HPDE6-E6E7 (cell line): ENCODE data around the gene FAM25A.
"Not testable (repeated sequence)": the region's sequence is repeated elsewhere in the genome, so short reads cannot be mapped to it uniquely, and the experiment has no call there.

Source experiments
- DNase-seq: peaks from one replicate; pipeline ENCODE4 v3.0.0; 2011; ENCODE audit warnings: missing footprints; ENCODE audit errors: extremely low spot score

The FAM25A gene

GRCh38 chr10:87020056-87020455, at the start of gene FAM25A:
TSS of gene FAM25A (plus strand) at chr10:87020294. CDS start at chr10:87020325, 31 bp downstream.
- DNase-seq: not testable (repeated sequence)

- no peak for DNase-seq
Measured at GRCh38 chr10:86970982-86971231, 49.2 kb upstream of the FAM25A start.

GRCh38 chr10:86971232-86971991, 48.7 kb upstream of the FAM25A start:
- no peak for DNase-seq

DNA sequence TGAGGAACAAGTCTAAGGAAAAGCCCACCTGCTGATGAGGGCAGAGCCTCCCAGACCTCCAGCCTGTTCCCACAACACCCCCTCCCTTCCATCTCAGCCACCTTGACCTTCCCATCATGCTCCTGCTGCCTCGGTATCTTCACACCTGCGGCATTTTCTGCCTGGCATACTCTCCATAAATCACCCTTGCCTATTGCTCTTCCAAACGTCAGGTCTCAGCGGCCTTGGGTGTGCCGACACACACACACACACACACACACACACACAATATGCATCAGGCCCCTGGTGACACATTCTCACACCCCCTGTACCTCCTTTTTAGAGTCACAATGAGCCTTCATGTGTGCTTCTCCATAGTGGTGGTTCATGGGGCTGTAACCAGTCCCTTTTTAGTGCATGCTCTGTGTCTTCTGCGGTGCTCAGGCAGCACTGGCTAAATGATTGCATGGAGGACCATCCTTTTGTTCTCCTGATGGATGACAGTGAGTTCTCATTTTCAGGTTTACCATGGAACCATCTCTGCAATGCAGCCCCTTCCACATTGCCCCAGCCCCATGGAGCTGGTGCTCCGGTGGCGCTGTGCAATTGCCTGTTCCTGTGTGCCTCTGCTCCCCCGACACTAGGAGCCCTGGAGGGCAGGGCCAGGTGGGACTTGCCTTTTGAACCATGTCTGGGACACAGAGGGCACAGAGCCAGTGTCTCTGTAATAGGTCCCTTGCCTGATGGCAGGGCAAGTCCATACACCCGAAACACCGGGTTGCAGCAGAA, 47.3 kb upstream of the FAM25A start:
- no peak for DNase-seq

- DNase-seq: no peak
Measured at GRCh38 chr10:86974484-86974883, 45.6 kb upstream of the FAM25A start.

- DNase-seq: no peak
Measured at GRCh38 chr10:86976362-86977056, 43.6 kb upstream of the FAM25A start.

DNA sequence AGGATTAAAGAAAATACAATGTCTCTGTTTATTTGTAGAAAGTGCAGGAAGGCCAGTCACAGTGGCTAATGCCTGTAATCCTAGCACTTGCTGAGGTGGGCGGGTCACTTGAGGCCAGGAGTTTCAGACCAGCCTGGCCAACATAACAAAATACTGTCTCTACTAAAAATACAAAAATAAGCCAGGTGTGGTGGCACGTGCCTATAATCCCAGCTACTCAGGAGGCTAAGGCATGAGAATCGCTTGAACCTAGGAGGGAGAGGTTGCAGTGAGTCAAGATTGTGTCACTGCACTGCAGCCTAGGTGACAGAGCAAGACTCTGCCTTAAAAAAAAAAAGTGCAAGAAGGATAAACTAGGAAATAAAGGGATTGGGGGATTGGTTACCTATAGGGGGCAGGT, 41.6 kb upstream of the FAM25A start:
- not testable (repeated sequence) for DNase-seq

DNA sequence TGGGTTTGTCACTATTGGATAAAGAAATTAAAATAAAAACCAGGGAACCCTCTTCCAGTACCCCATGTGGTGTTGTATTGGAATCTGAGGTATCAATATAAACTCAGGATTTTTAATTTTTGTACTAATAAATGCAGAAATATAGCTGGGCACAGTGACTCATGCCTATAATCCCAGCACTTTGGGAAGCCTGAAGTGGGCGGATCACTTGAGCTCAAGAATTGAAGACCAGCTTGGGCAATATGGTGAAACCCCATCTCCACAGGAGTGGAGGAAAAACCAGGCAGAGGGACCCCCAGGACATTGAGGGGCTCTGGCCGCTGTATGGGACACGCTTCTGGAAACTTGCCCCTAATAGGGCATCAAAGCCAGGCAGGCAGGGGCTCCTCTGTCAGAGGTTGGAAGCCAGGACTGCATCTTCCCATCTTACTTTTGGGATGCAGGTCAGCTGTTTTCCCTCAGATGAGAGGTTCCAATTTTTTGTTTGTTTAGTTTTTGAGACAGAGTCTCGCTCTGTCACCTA, 40.7 kb upstream of the FAM25A start:
- no peak for DNase-seq

DNA sequence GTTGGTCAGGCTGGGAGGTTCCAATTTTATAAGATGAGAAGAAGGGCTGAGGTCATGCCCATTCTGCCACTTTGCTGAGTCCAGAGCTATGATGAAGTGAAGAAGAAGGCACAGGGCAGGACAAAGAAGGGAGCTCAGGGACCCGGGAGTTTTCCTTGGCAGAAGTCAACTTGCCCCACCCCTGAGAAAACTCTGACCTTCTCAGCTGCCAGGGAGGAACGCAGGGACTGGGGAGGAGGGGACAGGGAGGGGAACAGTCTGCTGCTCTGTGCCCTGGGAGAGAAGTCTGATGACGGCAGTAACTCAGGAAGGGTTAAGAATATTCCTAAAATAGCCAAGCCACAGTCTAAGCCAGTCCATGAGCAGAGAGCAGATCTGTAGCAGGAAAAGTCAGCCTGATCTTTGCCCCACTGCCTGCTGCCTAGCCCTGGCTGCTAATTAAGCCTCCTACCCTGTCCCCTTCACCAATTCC, 40.1 kb upstream of the FAM25A start:
- no peak for DNase-seq

- not testable (repeated sequence) for DNase-seq
Measured at GRCh38 chr10:86981020-86981419, 39.1 kb upstream of the FAM25A start.

DNA sequence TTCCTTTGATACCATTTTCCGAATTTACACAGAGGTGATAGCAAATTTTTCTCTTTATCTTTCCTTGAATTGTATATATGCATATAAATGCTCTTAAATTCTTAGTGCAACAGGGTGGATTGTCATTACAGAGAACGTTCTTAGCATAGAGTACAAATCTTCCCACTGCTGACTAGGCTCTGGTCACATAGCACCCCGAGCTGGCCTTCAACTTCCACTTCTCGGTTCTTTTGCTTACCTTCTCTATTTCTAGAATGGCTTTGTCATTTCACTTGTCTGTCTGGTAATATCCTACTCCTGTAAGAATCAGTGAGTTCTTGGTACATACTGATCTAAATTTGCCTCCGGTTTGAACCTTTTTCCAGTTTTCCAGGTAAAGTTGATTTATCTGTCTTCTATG, 38.4 kb upstream of the FAM25A start:
- DNase-seq: no peak

DNA sequence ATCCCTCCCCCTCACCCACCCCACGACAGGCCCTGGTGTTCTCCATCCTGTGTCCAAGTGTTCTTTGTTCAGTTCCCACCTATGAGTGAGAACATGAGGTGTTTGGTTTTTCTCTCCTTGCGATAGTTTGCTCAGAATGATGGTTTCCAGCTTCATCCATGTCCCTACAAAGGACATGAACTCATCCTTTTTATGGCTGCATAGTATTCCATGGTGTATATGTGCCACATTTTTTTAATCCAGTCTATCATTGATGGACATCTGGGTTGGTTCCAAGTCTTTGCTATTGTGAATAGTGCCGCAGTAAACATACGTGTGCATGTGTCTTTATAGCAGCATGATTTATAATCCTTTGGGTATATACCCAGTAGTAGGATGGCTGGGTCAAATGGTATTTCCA, 35.6 kb upstream of the FAM25A start:
- not testable (repeated sequence) for DNase-seq

DNA sequence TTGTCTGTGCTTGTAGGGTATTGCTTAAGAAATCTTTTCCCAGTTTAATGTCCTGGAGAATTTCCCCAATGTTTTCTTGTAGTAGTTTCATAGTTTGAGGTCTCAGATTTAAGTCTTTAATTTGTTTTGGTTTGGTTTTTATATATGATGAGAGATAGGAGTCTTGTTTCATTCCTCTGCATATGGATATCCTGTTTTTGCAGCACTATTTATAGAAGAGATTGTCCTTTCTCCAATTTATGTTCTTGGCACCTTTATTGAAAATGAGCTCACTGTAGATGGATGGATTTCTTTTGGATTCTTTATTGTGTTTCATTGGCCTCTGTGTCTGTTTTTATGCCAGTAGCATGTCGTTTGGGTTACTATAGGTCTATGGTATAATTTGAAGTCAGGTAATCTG, 31.6 kb upstream of the FAM25A start:
- DNase-seq: no peak

DNA sequence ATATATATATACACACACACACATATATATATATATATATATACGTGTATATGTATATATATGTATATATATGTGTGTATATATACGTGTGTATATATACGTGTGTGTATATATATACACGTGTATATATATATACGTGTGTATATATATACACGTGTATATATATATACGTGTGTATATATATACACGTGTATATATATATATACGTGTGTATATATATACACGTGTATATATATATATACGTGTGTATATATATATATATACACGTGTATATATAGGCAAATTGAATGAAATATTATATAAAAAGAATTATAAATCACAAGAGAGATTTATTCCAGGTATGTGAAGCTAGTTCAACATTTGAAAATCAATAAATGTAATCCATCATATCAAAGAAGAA, 28.7 kb upstream of the FAM25A start:
- not testable (repeated sequence) for DNase-seq

GRCh38 chr10:86992456-86992855, 27.6 kb upstream of the FAM25A start:
- DNase-seq: no peak

DNA sequence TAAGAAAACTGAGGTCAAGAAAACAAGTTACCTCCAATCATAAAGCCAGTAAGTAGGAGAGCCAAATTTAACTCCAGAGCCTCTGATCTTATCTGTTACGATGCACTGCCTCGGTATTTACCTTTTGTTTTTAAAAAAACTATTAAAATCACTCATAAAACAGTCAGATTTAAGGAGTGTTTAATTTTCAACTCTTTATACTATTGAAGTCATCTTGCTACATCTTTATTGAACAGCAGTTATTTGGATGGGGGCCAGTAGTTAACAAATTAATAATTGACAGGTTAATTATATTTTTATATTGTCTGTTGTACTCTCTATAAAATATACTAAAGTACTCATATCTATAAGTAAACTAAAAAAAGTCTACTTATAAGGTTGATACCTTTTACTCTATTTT, 27.2 kb upstream of the FAM25A start:
- no peak for DNase-seq

DNA sequence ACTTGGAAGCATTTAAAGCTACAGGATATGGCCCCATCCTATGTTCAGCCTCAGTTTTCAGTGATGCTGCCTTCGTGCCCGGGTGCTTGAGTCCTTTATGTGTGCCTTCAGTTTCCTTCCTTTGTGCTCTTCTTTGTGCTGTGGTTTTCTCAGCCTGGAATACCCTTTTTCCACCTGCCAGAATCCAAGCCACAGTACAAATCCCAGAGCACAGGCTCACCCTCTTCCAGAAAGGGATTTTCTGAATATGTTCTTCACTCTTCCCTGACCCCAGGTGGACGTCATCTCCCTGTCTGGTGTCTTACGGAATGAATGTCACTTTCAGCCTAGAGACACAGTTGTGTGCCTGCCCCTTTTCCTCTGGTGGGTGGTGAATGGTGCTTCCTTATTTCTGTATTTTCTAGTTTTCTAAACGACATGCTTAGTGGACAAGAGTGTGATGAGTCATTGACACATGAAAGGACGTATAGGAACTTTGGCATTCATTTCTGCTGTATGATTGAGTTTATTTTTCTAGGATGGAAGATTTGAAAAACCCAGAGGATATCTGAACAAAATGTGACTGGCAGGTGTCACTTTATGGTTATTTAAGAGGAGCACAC, 20.2 kb upstream of the FAM25A start:
- DNase-seq: not testable (repeated sequence)

GRCh38 chr10:87000491-87000890, 19.6 kb upstream of the FAM25A start:
- no peak for DNase-seq

DNA sequence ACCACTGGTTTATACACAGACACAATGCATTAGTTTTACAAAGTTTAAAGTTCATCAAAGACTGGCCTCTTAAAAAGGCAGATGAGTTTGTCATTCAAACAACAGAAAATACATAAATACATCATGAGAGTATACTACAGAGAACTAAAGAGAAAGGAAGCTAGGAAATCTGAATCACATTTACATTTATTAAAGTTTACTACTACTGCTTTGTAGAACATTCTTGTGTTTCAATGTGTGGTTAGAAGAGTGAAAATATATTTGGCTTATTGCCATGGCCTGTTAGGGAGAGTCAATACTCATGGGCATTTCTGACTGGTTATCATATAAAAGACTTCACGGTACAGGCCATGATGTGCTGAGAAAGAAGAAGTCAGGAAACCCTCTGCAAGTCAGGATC, 13.0 kb upstream of the FAM25A start:
- DNase-seq: not testable (repeated sequence)

DNA sequence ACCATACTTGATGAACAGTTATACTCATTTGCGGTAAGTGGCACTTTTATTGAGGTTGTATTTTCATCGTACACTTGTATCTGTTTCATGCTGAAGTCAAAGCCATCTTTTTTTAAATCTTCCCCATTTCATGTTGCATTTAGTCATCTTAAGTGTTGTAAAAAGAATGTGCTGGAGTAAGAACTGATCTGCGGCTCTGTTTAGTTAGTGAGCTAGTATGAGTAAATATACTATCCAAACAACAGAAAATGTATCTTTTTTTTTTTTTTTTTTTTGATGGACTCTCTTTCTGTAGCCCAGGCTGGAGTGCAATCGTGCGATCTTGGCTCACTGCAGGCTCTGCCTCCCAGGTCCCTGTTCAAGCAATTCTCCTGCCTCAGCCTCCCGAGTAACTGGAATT, 12.4 kb upstream of the FAM25A start:
- DNase-seq: not testable (repeated sequence)

DNA sequence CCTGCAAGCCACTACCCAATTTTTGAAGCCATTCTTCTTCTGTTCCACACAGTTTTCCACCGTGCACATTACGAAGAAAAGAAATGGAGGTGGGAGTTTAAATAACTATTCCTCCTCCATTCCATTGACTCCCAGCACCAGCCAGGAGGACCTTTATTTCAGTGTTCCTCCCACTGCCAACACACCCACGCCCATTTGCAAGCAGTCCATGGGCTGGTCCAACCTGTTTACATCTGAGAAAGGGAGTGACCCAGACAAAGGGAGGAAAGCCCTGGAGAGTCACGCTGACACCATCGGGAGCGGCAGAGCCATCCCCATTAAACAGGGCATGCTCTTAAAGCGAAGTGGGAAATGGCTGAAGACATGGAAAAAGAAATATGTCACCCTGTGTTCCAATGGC, 11.8 kb upstream of the FAM25A start:
- DNase-seq: peak; percentile 11

- DNase-seq: not testable (repeated sequence)
Measured at GRCh38 chr10:87009134-87009696, 10.9 kb upstream of the FAM25A start.
